ENCODE measurements around the gene TMEM151B.

The TMEM151B gene

DNA sequence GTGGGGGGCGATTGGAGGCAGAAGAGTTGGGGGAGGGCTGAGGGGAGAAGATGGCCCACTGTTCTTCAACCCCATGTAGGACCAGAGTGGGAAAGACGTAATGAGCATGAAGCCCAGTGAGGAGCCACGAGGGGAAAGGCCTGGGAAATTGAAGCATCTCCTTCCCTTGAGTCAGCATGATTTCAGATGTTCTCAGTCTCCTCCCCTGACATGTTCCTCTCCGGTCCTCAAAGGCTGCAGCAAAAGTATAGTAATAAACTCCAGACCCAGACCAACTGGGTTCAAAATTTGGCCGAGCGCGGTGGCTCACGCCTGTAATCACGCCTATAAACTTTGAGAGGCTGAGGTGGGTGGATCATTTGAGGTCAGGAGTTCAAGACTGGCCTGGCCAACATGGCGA lies 3.0 kb upstream of the TMEM151B start:
- H3K4me3 ChIP-seq (ENCODE audit: low read length in 2 of 2): no peak overlapping the region
- no peaks in the 10 kb centered on the region for H3K9me3 ChIP-seq (ENCODE audit: control insufficient read depth in 2 of 2, low read length in 2 of 2)
- H3K27ac ChIP-seq (ENCODE audit: low read length): no peak overlapping the region
- H3K9ac ChIP-seq (ENCODE audit: low read length in 2 of 2): no peak overlapping the region
- H3K36me3 ChIP-seq (ENCODE audit: control insufficient read depth in 2 of 2, insufficient read depth in 2 of 2, low read length in 2 of 2): no peaks in the 10 kb centered on the region
- peaks cover 32% of the 10 kb centered on the region for H3K4me1 ChIP-seq (ENCODE audit: control insufficient read depth, insufficient read depth, low read length)
- peaks cover 27 to 31% of the 10 kb centered on the region in 2 donors for H3K27me3 ChIP-seq (ENCODE audit: control insufficient read depth in 1 of 2, insufficient read depth in 2 of 2, low read length in 2 of 2)

DNA sequence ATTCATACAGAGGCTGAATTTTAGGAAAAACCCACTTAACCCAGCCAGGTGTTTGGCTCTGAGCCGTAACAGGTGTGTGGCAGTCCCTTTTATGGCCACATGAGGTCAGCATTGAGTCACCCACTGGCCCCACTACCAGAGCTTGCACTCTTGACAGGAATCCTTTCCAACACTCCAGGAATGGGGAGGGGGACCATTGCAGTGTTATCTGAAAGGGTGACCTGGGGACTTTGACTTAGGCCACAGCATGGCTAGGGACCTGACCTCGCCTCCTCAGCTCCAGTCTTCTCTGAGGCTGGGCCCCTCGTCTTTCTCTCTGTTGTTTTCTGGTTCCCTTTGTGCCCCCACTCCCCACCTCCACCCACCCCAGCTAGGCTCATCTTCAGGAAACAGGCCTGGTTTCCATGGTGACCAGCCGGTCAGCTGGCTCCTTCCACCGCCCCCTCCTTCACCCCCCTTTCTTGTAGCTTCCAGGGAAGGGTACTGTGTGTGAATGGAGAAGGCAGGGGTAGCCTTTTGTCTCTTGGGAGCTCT lies 2.1 kb upstream of the TMEM151B start:
- Histone ChIP-seq H3K36me3 (ENCODE audit: control insufficient read depth in 2 of 2, insufficient read depth in 2 of 2, low read length in 2 of 2) (no peaks in the 10 kb centered on the region), H3K9me3 (ENCODE audit: control insufficient read depth in 2 of 2, low read length in 2 of 2) (no peaks in the 10 kb centered on the region), H3K27ac (ENCODE audit: low read length) (no peak overlapping the region), H3K4me1 (ENCODE audit: control insufficient read depth, insufficient read depth, low read length) (peaks cover 23% of the 10 kb centered on the region), H3K9ac (ENCODE audit: low read length in 2 of 2) (no peak overlapping the region), H3K4me3 (ENCODE audit: low read length in 2 of 2) (no peak overlapping the region), H3K27me3 (ENCODE audit: control insufficient read depth in 1 of 2, insufficient read depth in 2 of 2, low read length in 2 of 2) (peaks cover 36 to 40% of the 10 kb centered on the region in 2 donors)

DNA sequence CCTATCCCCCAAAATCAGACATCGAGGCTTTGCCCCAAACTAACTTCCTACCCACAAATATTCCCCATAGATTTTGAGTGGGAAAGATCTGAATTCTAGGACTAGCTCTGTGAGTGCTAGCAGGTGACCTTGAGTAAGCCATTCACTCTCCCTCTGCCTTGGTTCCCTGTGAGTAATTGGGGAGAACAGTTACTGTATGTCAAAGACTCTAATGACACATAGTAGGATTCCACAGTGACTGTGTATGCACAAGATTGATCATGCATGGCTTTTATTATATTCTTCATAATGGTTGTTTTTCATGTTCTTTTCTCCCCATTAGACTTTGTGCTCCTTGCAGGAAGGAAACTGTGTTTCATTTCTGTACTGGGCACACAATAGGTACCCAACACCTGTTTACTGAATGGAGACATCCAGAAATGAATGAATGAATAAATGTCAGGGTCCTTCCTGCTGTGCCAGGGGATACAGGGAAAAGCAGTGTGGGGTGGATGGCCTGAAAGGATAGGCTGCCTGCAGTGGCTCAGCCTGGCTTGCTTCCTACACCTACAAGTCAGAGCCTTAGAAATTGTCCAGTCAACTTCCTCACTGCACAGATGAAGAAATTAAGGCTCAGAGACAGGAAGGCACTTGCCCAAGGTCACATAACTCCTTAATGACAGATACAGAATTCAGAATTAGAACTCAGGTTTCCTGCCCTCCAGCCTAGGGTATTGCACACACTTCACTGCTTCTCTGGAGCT lies 901 bp upstream of the TMEM151B start:
- H3K36me3 ChIP-seq (ENCODE audit: control insufficient read depth in 2 of 2, insufficient read depth in 2 of 2, low read length in 2 of 2): no peaks in the 10 kb centered on the region
- peaks cover 44 to 50% of the 10 kb centered on the region in 2 donors for H3K27me3 ChIP-seq (ENCODE audit: control insufficient read depth in 1 of 2, insufficient read depth in 2 of 2, low read length in 2 of 2)
- H3K4me1 ChIP-seq (ENCODE audit: control insufficient read depth, insufficient read depth, low read length): peaks cover 11% of the 10 kb centered on the region
- H3K27ac ChIP-seq (ENCODE audit: low read length): no peak overlapping the region
- no peaks in the 10 kb centered on the region for H3K9me3 ChIP-seq (ENCODE audit: control insufficient read depth in 2 of 2, low read length in 2 of 2)
- no peak overlapping the region for H3K9ac ChIP-seq (ENCODE audit: low read length in 2 of 2)
- H3K4me3 ChIP-seq (ENCODE audit: low read length in 2 of 2): no peak overlapping the region

DNA sequence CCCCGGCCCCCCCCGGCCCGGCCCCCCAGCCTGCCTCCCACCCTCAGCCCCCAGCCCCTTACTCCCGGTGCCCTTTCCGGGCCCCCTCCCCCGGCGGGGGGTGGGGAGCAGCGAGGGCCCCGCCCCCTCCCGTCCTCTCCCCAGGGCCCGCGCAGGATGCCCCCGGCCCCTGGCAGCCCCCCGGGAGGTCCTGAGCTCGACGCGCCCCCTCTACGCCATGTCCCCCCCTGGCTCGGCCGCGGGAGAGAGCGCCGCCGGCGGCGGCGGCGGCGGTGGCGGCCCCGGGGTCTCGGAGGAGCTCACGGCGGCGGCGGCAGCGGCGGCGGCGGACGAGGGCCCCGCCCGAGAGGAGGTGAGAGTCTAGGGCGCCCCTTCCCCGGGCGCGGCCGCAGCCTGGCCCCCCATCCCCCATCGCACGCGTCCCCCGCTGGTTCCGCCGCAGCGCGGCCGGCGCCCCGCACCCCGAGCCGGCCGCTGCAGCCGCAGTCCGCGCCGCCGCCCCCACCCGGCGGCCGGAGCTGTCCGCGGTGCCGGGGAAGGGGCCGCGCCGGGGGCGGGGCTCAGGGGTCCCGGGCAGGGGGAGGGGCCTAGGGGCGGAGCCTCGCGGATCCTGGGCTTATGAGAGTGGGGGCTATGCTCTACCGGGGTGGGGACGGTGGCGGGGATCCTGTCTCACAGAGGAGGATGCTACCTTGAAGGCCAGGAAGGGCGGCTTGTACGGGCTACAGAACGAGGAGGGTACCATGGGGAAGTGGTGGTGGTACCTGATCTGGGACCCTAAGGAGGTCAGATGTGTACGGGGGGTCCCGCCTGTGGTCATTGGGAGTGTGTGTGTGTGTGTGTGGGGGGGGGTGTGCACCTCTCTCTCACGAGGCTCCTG lies 516 bp downstream of the TMEM151B start:
- Histone ChIP-seq H3K27ac (ENCODE audit: low read length) (no peak overlapping the region), H3K27me3 (ENCODE audit: control insufficient read depth in 1 of 2, insufficient read depth in 2 of 2, low read length in 2 of 2) (peaks cover 54 to 55% of the 10 kb centered on the region in 2 donors), H3K4me3 (ENCODE audit: low read length in 2 of 2) (no peak overlapping the region), H3K36me3 (ENCODE audit: control insufficient read depth in 2 of 2, insufficient read depth in 2 of 2, low read length in 2 of 2) (no peaks in the 10 kb centered on the region), H3K9ac (ENCODE audit: low read length in 2 of 2) (no peak overlapping the region), H3K9me3 (ENCODE audit: control insufficient read depth in 2 of 2, low read length in 2 of 2) (no peaks in the 10 kb centered on the region), H3K4me1 (ENCODE audit: control insufficient read depth, insufficient read depth, low read length) (peaks cover 5% of the 10 kb centered on the region)

DNA sequence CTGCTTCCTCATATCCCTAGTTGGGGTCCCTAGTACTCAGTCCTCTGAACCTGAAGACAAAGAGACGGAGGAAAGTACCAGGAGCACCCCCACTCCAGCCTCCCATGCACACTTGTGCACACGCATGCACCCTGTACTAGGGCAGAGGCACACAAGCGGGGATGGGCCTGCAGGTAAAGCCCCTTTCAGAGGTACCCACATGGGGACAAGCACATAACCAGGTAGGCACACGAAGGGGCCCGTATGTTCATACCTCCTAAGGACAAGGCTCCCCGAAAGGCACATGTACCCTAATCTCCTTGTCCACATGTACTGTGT lies 1.1 kb downstream of the TMEM151B start:
- no peaks in the 10 kb centered on the region for H3K36me3 ChIP-seq (ENCODE audit: control insufficient read depth in 2 of 2, insufficient read depth in 2 of 2, low read length in 2 of 2)
- H3K27ac ChIP-seq (ENCODE audit: low read length): no peak overlapping the region
- no peak overlapping the region for H3K9ac ChIP-seq (ENCODE audit: low read length in 2 of 2)
- H3K9me3 ChIP-seq (ENCODE audit: control insufficient read depth in 2 of 2, low read length in 2 of 2): no peaks in the 10 kb centered on the region
- H3K27me3 ChIP-seq (ENCODE audit: control insufficient read depth in 1 of 2, insufficient read depth in 2 of 2, low read length in 2 of 2): peaks cover 55 to 60% of the 10 kb centered on the region in 2 donors
- H3K4me1 ChIP-seq (ENCODE audit: control insufficient read depth, insufficient read depth, low read length): peaks cover 10% of the 10 kb centered on the region
- no peak overlapping the region for H3K4me3 ChIP-seq (ENCODE audit: low read length in 2 of 2)

DNA sequence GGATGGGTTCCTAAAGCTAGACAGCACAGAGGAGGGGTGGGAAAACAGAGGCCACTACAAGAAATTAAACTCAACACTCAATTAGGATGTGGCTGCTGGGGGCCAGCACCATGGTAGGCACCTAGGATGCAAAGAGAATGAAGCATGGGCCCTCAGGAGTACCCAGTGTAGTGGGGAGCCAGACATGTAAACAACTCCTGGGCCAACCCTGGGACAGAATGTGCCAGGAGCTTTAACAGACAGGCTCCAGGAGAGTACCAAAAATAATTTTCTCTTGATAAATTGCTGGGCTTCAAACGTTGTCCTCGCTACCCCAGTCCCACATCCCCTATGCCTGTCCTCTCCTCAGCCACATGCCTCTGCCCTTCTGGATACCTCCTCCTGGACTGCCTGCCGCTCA lies 1.7 kb downstream of the TMEM151B start:
- Histone ChIP-seq H3K9me3 (ENCODE audit: control insufficient read depth in 2 of 2, low read length in 2 of 2) (no peaks in the 10 kb centered on the region), H3K9ac (ENCODE audit: low read length in 2 of 2) (no peak overlapping the region), H3K4me1 (ENCODE audit: control insufficient read depth, insufficient read depth, low read length) (peaks cover 10% of the 10 kb centered on the region), H3K27me3 (ENCODE audit: control insufficient read depth in 1 of 2, insufficient read depth in 2 of 2, low read length in 2 of 2) (peaks cover 58 to 66% of the 10 kb centered on the region in 2 donors), H3K27ac (ENCODE audit: low read length) (no peak overlapping the region), H3K36me3 (ENCODE audit: control insufficient read depth in 2 of 2, insufficient read depth in 2 of 2, low read length in 2 of 2) (no peaks in the 10 kb centered on the region), H3K4me3 (ENCODE audit: low read length in 2 of 2) (no peak overlapping the region)

DNA sequence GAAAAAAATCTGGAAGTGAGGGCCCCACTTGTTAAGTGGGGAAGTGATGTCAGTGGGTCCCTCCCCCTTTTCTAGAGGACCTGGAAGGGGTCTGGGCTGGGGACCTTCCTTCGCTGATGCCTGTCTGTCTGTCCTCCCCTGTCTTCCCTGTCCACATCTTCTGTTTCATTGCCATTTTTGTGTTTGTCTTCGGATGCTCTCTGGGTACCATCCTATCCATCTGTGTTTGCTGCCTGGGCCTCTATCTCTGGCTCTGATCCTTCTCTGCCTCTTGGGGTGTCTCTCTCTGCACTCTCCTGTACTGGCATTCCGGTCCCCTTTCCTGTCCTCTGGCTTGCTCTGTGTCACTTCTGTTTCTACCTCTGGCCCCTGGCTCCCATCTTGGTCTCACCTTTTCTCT lies 2.3 kb downstream of the TMEM151B start:
- no peaks in the 10 kb centered on the region for H3K36me3 ChIP-seq (ENCODE audit: control insufficient read depth in 2 of 2, insufficient read depth in 2 of 2, low read length in 2 of 2)
- H3K27ac ChIP-seq (ENCODE audit: low read length): no peak overlapping the region
- no peaks in the 10 kb centered on the region for H3K9me3 ChIP-seq (ENCODE audit: control insufficient read depth in 2 of 2, low read length in 2 of 2)
- H3K4me3 ChIP-seq (ENCODE audit: low read length in 2 of 2): no peak overlapping the region
- peaks cover 64 to 72% of the 10 kb centered on the region in 2 donors for H3K27me3 ChIP-seq (ENCODE audit: control insufficient read depth in 1 of 2, insufficient read depth in 2 of 2, low read length in 2 of 2)
- peaks cover 10% of the 10 kb centered on the region for H3K4me1 ChIP-seq (ENCODE audit: control insufficient read depth, insufficient read depth, low read length)
- H3K9ac ChIP-seq (ENCODE audit: low read length in 2 of 2): no peak overlapping the region

DNA sequence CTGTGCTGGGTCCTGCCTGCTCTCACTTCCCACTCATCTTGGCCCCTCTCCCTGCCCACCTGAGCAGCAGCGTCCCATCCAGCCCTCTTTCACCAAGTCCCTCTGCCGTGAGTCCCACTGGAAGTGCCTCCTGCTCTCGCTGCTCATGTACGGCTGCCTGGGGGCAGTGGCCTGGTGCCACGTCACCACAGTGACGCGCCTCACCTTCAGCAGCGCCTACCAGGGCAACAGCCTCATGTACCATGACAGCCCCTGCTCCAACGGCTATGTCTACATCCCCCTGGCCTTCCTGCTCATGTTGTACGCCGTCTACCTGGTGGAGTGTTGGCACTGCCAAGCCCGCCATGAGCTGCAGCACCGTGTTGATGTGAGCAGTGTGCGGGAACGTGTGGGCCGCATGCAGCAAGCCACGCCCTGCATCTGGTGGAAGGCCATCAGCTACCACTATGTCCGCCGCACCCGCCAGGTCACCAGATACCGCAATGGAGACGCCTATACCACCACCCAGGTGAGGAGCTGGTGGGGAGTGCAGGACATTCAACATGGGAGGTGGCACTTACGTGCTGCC lies 2.8 kb downstream of the TMEM151B start:
- Histone ChIP-seq H3K36me3 (ENCODE audit: control insufficient read depth in 2 of 2, insufficient read depth in 2 of 2, low read length in 2 of 2) (no peaks in the 10 kb centered on the region), H3K9ac (ENCODE audit: low read length in 2 of 2) (no peak overlapping the region), H3K4me1 (ENCODE audit: control insufficient read depth, insufficient read depth, low read length) (peaks cover 10% of the 10 kb centered on the region), H3K27ac (ENCODE audit: low read length) (no peak overlapping the region), H3K9me3 (ENCODE audit: control insufficient read depth in 2 of 2, low read length in 2 of 2) (no peaks in the 10 kb centered on the region), H3K4me3 (ENCODE audit: low read length in 2 of 2) (no peak overlapping the region), H3K27me3 (ENCODE audit: control insufficient read depth in 1 of 2, insufficient read depth in 2 of 2, low read length in 2 of 2) (peaks cover 68 to 77% of the 10 kb centered on the region in 2 donors)

DNA sequence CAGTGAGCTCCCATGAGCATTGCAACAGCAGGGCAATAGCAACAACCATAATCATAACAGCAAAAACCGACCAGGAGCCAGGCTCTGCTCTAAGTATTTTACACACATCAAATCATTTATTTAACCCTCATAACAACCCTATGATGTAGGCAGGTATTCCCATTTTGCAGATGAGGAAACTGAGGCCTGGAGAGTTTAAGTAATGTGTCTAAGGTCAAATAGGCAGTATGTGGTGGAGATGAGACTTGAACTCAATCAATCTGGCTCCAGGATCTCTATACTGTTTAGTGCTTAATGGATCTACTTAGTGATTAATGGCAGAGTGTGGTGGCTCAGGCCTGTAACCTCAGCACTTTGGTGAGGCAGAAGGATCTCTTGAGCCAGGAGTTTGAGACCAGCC lies 3.4 kb downstream of the TMEM151B start:
- Histone ChIP-seq H3K27me3 (ENCODE audit: control insufficient read depth in 1 of 2, insufficient read depth in 2 of 2, low read length in 2 of 2) (peaks cover 64 to 80% of the 10 kb centered on the region in 2 donors), H3K4me1 (ENCODE audit: control insufficient read depth, insufficient read depth, low read length) (peaks cover 10% of the 10 kb centered on the region)

DNA sequence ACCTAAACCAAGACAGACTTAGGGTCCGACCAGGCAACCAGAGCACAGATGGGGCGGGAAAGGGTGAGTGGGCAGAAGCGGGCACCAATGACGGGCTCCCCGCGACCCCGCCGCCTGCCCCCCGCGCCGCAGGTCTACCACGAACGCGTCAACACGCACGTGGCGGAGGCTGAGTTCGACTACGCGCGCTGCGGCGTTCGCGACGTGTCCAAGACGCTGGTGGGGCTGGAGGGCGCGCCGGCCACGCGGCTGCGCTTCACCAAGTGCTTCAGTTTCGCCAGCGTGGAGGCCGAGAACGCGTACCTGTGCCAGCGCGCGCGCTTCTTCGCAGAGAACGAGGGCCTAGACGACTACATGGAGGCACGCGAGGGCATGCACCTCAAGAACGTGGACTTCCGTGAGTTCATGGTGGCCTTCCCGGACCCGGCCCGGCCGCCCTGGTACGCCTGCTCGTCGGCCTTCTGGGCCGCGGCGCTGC lies 5.1 kb downstream of the TMEM151B start:
- peak overlapping the region in 1 of 2 donors; percentile 64 for H3K4me3 ChIP-seq (ENCODE audit: low read length in 2 of 2)

More for the DNA sequence above, 3.4 kb downstream of the TMEM151B start:
- Histone ChIP-seq H3K36me3 (ENCODE audit: control insufficient read depth in 2 of 2, insufficient read depth in 2 of 2, low read length in 2 of 2) (no peaks in the 10 kb centered on the region), H3K4me3 (ENCODE audit: low read length in 2 of 2) (no peak overlapping the region), H3K9ac (ENCODE audit: low read length in 2 of 2) (no peak overlapping the region), H3K9me3 (ENCODE audit: control insufficient read depth in 2 of 2, low read length in 2 of 2) (no peaks in the 10 kb centered on the region), H3K27ac (ENCODE audit: low read length) (no peak overlapping the region)

More for the DNA sequence above, 5.1 kb downstream of the TMEM151B start:
- no peak overlapping the region for H3K27ac ChIP-seq (ENCODE audit: low read length)
- no peaks in the 10 kb centered on the region for H3K9me3 ChIP-seq (ENCODE audit: control insufficient read depth in 2 of 2, low read length in 2 of 2)
- no peak overlapping the region for H3K9ac ChIP-seq (ENCODE audit: low read length in 2 of 2)
- no peaks in the 10 kb centered on the region for H3K36me3 ChIP-seq (ENCODE audit: control insufficient read depth in 2 of 2, insufficient read depth in 2 of 2, low read length in 2 of 2)
- peaks cover 10% of the 10 kb centered on the region for H3K4me1 ChIP-seq (ENCODE audit: control insufficient read depth, insufficient read depth, low read length)
- peaks cover 51 to 67% of the 10 kb centered on the region in 2 donors for H3K27me3 ChIP-seq (ENCODE audit: control insufficient read depth in 1 of 2, insufficient read depth in 2 of 2, low read length in 2 of 2)

Measured in stomach smooth muscle (tissue), 2 donors.